Prostate gland (tissue), 2 donors: ENCODE results near the gene SIK2. TPM values are rescaled to one million over a fixed set of nuclear protein-coding genes. Genes with fewer than 3 reads are reported as not detected.

Experiments used
- DNase-seq: peaks from one replicate; pipeline ENCODE4 v3.0.0-alpha.2; 2019; ENCODE audit warnings: low spot score
- H3K27ac ChIP-seq, 2 donors: fragments of 200-600 bp; sonication (generic); 2 replicates each; pipeline ENCODE4 v1.5.1; 2017 to 2019
- H3K27me3 ChIP-seq: fragments of 200-600 bp; sonication (generic); replicated peaks from 2 replicates; pipeline ENCODE4 v1.5.1; 2019; ENCODE audit not compliant: insufficient read depth
- H3K36me3 ChIP-seq, 2 donors: fragments of 200-600 bp; sonication (generic); 1 replicate in 1 of 2; 2 replicates in 1 of 2; pipeline versions ENCODE4 v1.5.1 to v1.8.1; 2017 to 2019
- H3K4me1 ChIP-seq: fragments of 200-600 bp; sonication (generic); replicated peaks from 2 replicates; pipeline ENCODE4 v1.5.1; 2019
- H3K4me3 ChIP-seq, 2 donors: fragments of 200-600 bp; sonication (generic); 2 replicates each; pipeline ENCODE4 v1.5.1; 2017 to 2019
- H3K9me3 ChIP-seq: fragments of 200-600 bp; sonication (generic); 2 replicates; pipeline ENCODE4 v1.5.1; 2017
- CTCF ChIP-seq, 4 experiments: fragments of 200-600 bp in 2 of 4; fragments of 450-650 bp in 2 of 4; sonication (generic) in 2 of 4; IDR thresholded peaks; 1 replicate in 3 of 4; 2 replicates in 1 of 4; pipeline ENCODE4 v1.5.1; 2016 to 2019; ENCODE audit warnings: antibody characterized with exemption in 4 of 4, mild to moderate bottlenecking in 2 of 4, moderate library complexity in 2 of 4
- POLR2A ChIP-seq: fragments of 450-650 bp; IDR thresholded peaks from one replicate; pipeline ENCODE4 v1.6.1; 2016; ENCODE audit warnings: antibody characterized with exemption, mild to moderate bottlenecking
- POLR2AphosphoS5 ChIP-seq: sonication (generic); formaldehyde crosslinking; IDR thresholded peaks from one replicate; pipeline ENCODE4 v1.6.1; 2017; ENCODE audit warnings: antibody characterized with exemption
- WGBS: methylation state at CpG from one replicate; pipeline ENCODE4 v1.1.5; 2018; 5-methylcytosine and 5-hydroxymethylcytosine counted together
- intact Hi-C: fragments of 100-400 bp; cut with DNase I; formaldehyde crosslinking; loops from one replicate; pipeline ENCODE4 v1.14.2; 2022
- total RNA-seq, 2 donors: library from RNA; depleted of rRNA; stranded (reverse); fragments of >200 nt; gene quantifications; one replicate each; pipeline ENCODE4 v1.1.0, GENCODE V29; 2016

SIK2 gene
- total RNA-seq, 2 donors from 2014 or later = 13.0 to 18.7 TPM

DNA sequence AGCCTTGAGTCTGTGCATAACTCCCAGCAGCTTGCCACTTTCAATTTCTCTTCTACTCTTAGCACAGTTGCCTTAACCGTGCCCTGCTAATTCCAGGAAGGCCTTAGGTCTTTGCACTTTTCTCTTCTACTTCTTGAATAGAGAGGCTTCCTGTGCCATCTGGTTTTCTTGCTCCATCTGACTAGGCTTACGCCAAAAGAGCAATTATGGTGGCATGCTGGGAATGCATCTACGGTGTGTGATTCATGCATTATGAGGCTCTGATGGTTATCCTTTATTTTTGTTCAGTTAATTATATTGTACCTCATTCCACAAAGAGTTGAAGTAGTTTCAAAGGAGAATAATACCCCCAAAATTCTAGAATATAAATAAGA is 29.4 kb downstream of the SIK2 start:
- Histone ChIP-seq H3K27me3 (no peaks in the 10 kb centered on the region), H3K9me3 (no peaks in the 10 kb centered on the region), H3K4me3 (no peak overlapping the region), H3K36me3 (no peaks in the 10 kb centered on the region), H3K4me1 (peaks cover 6% of the 10 kb centered on the region), H3K27ac (no peak overlapping the region)
- DNase-seq = no peak
- WGBS = 86% methylated on average over 3 of the region's 3 CpGs
- intact Hi-C loops = no loop called here
- TF ChIP-seq POLR2A (no peak), CTCF (IDR thresholded peaks at IDR 0.05) (no peak), POLR2AphosphoS5 (no peak)

DNA sequence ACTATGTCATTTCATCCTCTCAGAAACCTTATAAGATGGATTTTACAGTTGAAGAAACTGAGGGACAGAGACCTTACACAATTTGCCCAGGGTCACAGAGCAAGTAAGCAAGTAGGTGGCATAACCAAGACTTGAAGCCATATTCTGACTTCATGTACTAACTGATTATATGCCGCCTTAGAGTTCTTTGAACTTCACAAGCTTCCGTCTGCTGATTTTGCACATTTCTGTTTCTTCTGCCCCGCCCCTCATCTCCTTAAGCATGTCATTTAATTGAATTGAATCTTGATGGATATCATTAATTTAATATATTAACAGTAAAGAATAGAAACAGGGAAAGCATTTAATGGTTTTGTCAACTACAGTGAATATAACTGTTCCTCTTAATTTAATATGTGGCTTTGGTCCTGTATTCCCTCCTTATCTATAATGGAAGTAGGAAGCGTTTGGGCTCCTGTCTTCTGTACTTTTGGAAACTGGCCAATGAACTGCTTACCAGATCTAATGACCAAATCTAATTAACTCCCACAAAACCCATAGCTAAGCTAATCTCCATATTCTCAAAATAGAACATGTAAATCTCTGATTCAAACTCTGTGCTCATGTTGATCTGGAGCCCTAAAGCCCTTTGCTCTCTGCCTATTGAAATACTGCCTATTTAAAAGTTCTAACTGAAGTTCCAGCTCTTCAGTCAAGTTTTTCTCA is 30.4 kb downstream of the SIK2 start:
- H3K4me3 ChIP-seq = no peak overlapping the region
- H3K27me3 ChIP-seq = no peaks in the 10 kb centered on the region
- WGBS = 84% methylated on average over 4 of the region's 4 CpGs
- intact Hi-C loops = no loop called here
- H3K36me3 ChIP-seq = no peaks in the 10 kb centered on the region
- no peak for DNase-seq
- H3K4me1 ChIP-seq = no peaks in the 10 kb centered on the region
- no peaks in the 10 kb centered on the region for H3K9me3 ChIP-seq
- TF ChIP-seq POLR2AphosphoS5 = no peak
- no peak for TF ChIP-seq POLR2A
- TF ChIP-seq CTCF (IDR thresholded peaks at IDR 0.05) = no peak
- H3K27ac ChIP-seq = peak overlapping the region; percentile 6 to 49

DNA sequence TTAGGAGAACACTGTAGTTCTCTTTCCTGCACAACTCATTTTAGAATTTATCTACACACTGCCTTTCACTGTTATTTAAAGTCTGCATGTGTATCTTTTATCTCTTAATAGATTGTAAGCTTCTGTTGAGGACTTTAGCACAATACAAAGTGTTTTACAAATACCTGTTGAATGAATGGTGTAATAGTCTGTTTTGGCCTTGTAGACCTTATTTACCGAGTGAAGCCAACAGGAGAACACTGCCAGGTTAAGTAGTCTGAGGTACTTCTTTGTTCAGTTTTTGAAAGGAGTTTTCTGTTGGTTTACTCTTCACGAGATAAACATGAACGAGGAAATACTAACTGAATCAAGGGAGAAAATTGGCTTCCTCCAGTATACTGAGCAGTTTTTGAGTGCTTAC is 31.0 kb downstream of the SIK2 start:
- Histone ChIP-seq H3K36me3 (no peaks in the 10 kb centered on the region), H3K27ac (peak overlapping the region; percentile 6 to 49), H3K4me1 (no peaks in the 10 kb centered on the region), H3K27me3 (no peaks in the 10 kb centered on the region), H3K4me3 (no peak overlapping the region), H3K9me3 (no peaks in the 10 kb centered on the region)
- peak; percentile 14 for DNase-seq
- TF ChIP-seq POLR2AphosphoS5 (peak; percentile 33), CTCF (IDR thresholded peaks at IDR 0.05) (no peak)
- WGBS = 48% methylated on average over 3 of the region's 3 CpGs
- intact Hi-C loops = no loop called here

DNA sequence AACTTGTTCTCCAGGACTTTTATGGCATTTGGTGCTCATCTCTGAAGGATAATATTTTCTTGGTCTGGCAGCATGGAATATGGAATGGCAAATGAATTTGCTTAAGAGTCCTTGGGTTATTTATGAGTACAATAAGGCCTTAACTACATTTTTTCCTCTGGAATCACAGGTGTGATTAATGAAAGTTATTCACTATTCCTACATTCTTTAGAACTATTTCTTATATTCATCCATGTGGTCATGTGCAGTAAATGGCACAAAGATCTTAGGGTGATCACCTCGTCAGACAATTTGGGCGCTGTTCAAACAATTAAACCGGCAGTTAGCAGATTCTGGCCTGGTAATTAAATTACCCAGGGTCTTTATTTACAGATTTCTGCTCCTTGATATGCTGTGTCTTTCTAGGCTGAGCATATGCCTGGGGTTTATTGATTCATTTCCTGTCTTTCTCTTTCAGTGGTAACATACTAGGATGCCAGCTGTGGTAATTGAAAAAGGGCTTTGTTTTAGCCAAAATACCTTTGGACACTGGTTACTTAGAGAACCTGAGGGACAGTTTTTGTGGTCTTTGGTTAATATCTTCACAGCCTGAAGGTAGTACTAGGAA is 31.6 kb downstream of the SIK2 start:
- no peaks in the 10 kb centered on the region for H3K27me3 ChIP-seq
- H3K27ac ChIP-seq = peak overlapping the region; percentile 6 to 49

More for the DNA sequence above, 31.6 kb downstream of the SIK2 start:
- no peaks in the 10 kb centered on the region for H3K36me3 ChIP-seq
- 15% methylated on average over 3 of the region's 3 CpGs for WGBS
- intact Hi-C loops = no loop called here
- no peak overlapping the region for H3K4me3 ChIP-seq
- DNase-seq = no peak
- H3K4me1 ChIP-seq = no peaks in the 10 kb centered on the region
- no peaks in the 10 kb centered on the region for H3K9me3 ChIP-seq
- TF ChIP-seq CTCF (IDR thresholded peaks at IDR 0.05) (no peak), POLR2AphosphoS5 (no peak), POLR2A (no peak)
